GM12892 (cell line): Measurements from ENCODE around the gene PIP4K2A.
"Not testable (repeated sequence)": the region's sequence is repeated elsewhere in the genome, so short reads cannot be mapped to it uniquely, and the experiment has no call there.

Experiments
- DNase-seq: peaks from one replicate; pipeline ENCODE4 v3.0.0; 2011; ENCODE audit not compliant: insufficient read length
- FAIRE-seq: peaks from 2 replicates; lab custom pipeline; 2011; peaks lifted over from hg19 to GRCh38; lab: Jason Lieb, UNC
- POLR2A ChIP-seq: IDR thresholded peaks from 2 replicates; pipeline ENCODE4 v1.6.1; 2011; ENCODE audit warnings: low read depth, low read length, control low read depth
- POLR2AphosphoS5 ChIP-seq: IDR thresholded peaks from 2 replicates; pipeline ENCODE4 v1.6.1; 2011; ENCODE audit warnings: low read depth, low read length, control low read depth
- TAF1 ChIP-seq: IDR thresholded peaks from 2 replicates; pipeline ENCODE4 v1.6.1; 2011; ENCODE audit warnings: low read depth, mild to moderate bottlenecking, control low read depth, low read length, borderline replicate concordance

Gene PIP4K2A

DNA sequence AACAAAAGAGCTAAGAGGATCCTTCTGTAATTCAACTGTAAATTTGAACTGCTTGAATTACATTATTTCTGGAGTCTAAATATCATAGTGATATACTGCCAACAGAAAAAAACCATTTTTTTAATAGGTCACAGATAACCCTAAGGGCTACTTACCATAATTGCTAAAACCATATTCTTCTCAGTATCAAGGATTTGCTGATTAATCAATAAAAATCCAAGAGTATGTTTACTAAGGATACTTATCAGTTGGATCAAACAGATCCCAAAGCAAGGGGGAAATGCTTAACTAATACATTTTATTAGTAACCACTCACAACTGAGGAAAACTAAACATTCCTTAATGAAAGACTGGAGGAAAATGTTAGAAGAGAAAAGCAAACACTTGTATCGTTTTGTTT is 166.0 kb downstream of the PIP4K2A start:
- DNase-seq (no peak), FAIRE-seq (no peak)
- TF ChIP-seq TAF1 (no peak), POLR2A (no peak), POLR2AphosphoS5 (no peak)

DNA sequence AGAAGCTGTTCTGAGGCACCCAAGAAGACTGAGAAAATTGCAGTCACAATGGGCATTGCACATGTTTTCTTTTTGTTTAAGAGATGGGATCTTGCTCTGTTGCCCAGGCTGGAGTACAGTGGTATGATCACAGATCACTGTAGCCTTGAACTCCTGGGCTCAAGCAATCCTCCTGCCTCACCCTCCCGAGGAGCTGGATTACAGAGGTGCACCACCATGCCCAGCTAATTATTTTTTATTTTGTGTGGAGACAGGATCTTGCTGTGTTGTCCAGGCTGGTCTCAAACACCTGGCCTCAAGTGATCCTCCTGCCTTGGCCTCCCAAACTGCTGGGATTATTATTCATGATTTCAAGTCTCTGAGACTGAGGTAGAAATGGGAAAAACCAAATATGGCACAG is 168.7 kb downstream of the PIP4K2A start:
- TF ChIP-seq TAF1 (no peak), POLR2A (no peak), POLR2AphosphoS5 (no peak)
- DNase-seq (no peak), FAIRE-seq (no peak)

DNA sequence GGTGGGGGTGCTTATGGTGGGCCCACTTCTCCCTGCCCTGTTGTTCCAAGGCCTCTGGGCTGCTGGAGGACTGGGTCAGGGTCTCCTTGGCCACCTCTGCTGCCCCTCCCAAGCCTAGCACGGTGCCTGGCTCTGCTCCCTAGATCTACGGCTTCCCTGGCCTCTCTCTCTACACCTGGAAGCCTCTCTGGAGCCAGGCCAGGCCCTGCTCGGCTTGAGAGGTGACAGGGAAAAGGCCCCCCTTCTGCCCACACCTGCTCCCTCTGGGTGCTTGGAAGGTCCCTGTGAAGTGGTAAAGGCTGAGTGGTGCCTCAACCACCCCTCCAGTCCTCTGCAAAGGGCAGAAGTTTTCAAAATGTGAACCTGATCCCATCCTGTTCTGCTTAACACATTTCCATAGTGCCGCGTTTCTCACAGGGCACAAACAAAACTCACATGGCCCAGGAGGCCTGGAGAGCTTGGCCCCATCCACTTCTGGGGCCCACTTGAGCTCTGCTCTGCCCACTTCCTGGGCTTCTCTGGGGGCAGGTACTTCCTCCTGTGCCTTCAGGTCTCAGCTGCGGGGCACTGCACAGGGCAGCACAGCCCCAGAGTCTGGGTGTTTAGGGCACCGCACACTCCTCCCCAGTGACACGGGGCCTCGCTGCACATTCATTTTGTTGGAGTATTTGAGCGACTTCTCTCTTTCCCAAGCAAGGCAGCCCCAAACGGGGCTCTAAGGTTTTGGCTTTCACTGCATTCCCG is 169.9 kb downstream of the PIP4K2A start:
- DNase-seq (no peak), FAIRE-seq (peak; percentile 40)
- no peak for TF ChIP-seq TAF1
- TF ChIP-seq POLR2AphosphoS5: no peak
- no peak for TF ChIP-seq POLR2A

DNA sequence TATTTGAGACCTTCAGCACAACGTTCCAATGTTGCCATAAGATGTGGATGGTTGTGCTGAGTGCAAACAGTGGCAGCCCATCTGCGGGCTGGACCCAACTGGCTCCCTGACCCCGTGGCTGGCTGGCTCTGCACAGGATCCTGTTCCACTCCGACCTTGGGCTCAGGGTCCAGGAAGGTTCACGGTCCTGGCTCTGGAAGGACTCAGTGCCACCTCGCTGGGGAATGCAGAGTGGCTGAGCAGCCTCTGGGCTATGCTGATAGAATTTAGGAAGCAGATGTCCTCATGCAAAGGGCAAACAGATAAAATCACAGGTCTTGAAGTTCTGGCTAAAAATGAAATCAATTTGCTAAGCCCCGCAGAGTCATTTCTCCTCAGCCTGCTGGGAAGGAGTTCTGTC is 171.6 kb downstream of the PIP4K2A start:
- no peak for FAIRE-seq
- DNase-seq: no peak
- no peak for TF ChIP-seq TAF1
- TF ChIP-seq POLR2AphosphoS5: no peak
- no peak for TF ChIP-seq POLR2A

DNA sequence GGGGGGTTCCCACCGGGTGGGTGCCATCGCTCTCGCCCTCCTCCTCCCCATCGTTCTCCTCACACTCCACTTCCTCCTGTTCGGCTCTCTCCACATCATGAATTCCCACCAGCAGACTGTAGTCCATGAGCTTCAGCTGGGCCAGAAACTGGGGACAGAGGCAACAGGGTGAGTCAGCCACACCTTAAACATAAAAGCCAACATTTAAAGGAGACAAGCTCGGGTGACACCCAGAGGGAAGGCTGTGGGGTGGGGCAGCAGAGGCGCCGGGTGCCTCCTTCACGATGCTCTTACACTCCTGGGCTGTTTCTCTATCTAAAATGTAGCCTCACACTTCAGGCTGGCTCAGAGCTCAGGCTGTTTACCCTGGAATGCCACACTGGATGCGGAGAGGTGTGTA is 172.5 kb downstream of the PIP4K2A start:
- DNase-seq (no peak), FAIRE-seq (no peak)
- TF ChIP-seq POLR2AphosphoS5 (no peak), POLR2A (no peak), TAF1 (no peak)

DNA sequence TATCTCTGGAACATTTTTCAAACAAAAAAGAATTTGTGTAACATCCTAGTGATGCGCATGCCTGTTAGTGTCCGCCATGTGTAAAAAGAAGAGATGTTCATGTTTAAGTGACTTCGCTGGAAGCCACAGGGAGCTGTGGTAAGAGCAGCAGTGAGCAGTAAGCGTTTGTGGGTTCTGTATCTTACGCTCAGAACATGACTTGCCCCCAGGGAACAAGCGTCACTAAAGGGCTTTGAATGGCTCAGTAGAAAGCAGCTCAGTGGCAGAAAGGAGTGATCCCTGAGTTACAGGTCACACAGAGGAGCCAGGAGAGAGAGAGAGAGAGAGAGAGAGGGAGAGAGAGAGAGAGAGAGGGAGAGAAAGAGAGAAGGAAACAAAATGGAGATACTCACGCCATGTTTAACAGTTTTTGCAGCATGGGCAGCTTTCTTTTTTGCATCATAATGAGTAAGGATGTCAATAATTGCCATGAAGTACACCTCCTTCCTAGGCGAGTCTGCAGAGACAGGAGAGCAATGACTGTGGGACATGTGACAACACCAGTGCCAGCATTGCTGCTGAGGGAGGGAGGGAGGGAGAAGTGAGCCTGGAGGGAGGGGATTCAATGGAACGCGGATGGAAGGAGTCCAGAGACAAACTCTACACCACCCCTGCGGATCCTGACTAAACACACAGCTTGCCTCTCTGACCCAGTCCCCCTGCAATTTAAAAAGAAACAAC is 174.6 kb downstream of the PIP4K2A start:
- DNase-seq (no peak), FAIRE-seq (no peak)
- TF ChIP-seq POLR2A (no peak), TAF1 (no peak), POLR2AphosphoS5 (no peak)

DNA sequence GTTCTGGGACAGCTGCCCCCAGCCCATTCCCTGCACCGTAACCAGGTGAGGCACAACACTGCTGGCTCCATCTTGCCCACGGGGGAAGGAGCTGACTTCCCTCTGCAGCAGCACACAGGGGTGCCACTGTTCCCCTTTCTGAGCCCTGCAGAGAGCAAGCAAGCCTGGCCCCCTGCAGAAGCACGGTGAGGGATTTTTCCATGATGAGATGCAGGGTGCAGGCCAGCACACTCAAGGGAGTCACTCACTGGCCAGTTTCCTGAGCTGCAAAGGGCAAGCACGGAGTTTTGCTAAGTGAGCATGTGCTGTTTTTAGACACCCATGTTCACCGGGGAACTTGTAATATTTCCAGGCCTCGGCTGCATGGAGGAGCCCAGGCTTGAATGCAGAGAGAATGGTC is 176.6 kb downstream of the PIP4K2A start:
- FAIRE-seq: no peak
- no peak for TF ChIP-seq POLR2AphosphoS5
- no peak for TF ChIP-seq POLR2A
- TF ChIP-seq TAF1: no peak

DNA sequence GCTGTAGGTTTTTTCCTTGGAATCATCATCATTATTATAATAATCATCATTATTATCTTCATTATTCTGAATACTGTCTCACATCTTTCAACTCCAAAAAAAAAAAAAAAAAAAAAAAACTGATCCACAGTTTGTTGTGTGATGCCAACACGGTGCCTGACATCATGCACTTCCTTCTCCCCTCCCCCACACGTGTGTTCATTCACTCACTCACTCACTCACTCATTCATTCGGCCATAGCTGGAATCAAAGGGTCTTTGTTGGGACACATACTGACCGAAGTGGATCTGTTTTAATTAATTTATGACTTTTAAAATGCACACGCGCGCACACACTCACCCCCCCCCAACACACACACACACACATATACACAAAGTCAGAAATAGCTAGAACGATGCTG is 177.8 kb downstream of the PIP4K2A start:
- no peak for TF ChIP-seq POLR2A
- no peak for TF ChIP-seq TAF1
- no peak for TF ChIP-seq POLR2AphosphoS5
- DNase-seq (no peak), FAIRE-seq (no peak)

More for the DNA sequence above, 176.6 kb downstream of the PIP4K2A start:
- no peak for DNase-seq

DNA sequence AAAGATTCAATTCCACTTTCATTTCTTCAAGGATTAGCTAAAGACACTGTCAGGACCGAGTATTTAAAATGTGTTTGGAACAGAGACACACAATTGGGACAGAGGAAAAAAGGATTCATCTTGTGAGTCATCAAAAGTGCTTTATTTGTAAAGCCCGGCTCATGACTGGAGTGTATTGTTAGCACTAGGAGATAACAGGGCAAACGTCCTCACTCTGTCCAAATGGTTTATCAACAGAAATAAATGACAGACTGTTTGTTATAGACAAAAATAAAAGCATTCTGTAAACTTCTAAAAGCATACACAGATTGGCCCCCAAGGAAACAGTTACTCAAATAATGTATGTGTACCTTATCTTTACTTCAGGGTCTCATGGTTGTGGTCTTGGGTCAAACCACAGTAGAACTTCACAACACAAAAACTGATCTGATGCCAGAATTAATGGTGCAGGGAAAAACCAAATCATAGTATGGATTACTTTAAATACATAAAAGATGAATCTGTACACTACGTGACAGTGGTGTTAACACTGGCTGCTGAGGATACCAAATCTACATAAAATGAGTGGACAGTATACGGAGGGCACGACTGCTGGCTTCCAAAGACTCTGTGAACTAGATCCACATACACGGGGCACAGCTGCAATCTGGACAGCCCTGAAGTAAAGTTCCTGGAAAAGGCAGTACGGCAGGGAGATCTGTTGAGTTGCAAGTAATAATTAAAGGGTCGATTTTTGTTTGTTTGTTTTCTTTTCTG is 179.4 kb downstream of the PIP4K2A start:
- FAIRE-seq: no peak
- TF ChIP-seq POLR2A (no peak), TAF1 (no peak), POLR2AphosphoS5 (no peak)

DNA sequence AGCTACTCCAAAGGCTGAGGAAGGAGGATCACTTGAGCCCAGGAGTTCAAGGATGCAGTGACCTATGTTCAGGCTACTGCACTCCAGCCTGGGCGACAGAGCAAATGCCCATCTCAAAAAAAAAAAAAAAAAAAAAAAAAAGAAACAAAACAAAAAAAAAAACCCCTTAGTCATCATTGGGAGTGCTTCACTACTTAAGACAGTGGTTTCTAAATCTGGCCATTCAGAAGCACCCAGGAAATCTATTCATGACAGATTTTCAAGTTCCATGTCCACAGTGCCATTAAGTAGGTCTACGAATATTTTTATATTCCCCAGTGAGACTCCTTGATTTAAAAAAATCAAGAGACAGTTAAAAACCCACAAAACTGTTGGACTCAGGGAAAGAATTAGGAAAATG is 182.9 kb downstream of the PIP4K2A start:
- no peak for TF ChIP-seq POLR2AphosphoS5
- DNase-seq (no peak), FAIRE-seq (no peak)

More for the DNA sequence above, 179.4 kb downstream of the PIP4K2A start:
- DNase-seq: no peak

DNA sequence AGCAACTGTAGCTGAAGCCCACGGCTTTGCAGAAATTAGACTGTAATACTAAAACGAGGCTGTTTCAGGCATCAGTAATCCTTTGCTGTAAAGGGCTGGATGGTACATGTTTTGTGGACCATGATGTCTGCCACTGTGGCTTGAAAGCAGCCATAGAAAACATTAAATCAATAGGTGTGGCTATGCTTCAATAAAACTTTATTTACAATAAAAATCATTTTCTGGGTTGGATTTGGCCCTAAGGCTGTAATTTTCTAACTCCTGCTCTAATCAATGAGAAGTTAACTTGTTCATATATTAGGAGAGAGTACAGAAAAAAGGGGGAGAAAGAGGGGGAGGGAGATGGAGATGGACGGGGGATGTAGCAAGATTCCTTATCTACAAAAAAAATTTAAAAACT is 183.4 kb downstream of the PIP4K2A start:
- DNase-seq (no peak), FAIRE-seq (no peak)
- no peak for TF ChIP-seq POLR2A
- no peak for TF ChIP-seq POLR2AphosphoS5
- no peak for TF ChIP-seq TAF1

DNA sequence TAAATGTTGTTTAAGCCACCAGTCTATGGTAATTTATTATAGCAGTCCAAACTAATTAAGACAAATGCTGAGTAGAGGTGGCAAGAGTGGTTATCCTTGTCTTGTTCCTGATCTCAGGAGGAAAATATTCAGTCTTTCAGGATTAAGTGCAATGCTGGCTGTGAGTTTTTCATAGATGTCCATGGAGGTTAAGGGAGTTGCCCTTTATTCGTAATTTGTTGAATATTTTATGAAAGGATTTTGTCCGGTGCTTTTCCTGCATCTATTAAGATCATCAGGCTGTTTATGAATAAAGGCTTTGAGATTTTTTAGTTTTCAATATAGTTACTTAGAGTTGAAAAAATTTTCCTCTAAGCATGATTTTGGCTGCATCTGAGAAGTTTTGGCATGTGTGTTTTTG is 186.9 kb downstream of the PIP4K2A start:
- FAIRE-seq (no peak), DNase-seq (no peak)
- no peak for TF ChIP-seq POLR2A

DNA sequence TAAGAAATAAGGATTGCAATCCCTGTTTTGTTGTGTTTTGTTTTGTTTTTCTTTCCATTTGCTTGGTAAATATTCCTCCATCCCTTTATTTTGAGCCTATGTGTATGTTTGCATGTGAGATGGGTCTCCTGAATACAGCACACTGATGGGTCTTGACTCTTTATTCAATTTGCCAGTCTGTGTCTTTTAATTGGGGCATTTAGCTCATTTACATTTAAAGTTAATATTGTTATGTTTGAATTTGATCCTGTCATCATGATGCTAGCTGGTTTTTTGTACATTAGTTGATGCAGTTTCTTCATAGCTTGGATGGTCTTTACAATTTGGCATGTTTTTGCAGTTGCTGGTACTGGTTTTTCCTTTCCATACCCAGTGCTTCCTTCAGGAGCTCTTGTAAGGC is 190.0 kb downstream of the PIP4K2A start:
- FAIRE-seq, DNase-seq: not testable (repeated sequence)

DNA sequence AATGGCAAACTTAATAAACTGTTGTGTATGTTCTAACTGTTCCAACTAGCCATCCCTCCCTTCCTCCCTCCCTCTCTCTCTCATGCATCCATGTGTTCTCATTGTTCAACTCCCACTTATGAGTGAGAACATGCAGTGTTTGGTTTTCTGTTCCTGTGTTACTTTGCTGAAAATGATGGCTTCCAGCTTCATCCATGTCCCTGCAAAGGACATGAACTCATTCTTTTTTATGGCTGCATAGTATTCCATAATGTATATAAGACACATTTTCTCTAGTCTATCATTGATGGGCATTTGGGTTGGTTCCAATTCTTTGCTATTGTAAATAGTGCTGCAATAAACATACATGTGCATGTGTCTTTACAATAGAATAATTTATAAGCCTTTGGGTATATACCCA is 193.7 kb downstream of the PIP4K2A start:
- FAIRE-seq, DNase-seq: not testable (repeated sequence)
